Pancreas (tissue), 10 donors: ENCODE results near the gene ROR1. TPM values are rescaled to one million over a fixed set of nuclear protein-coding genes. Genes with fewer than 3 reads are reported as not detected.
A peak's percentile ranks its signal among the peaks of the same experiment; 100 is the strongest.

Experiments used
- ATAC-seq, 4 donors: fragments of 200-7000 bp; cut with Tn5 transposase; one replicate each; pipeline versions ENCODE4 v1.8.0 to v1.9.1; 2020; ENCODE audit warnings: mild to moderate bottlenecking in 4 of 4, moderate library complexity in 4 of 4
- DNase-seq, 6 donors: peaks; one replicate each; pipeline ENCODE4 v3.0.0-alpha.2; 2020
- FAIRE-seq: peaks from 2 replicates; lab custom pipeline; 2012; peaks lifted over from hg19 to GRCh38; lab: Jason Lieb, UNC
- H3K27ac ChIP-seq, 4 donors: fragments of 200-600 bp; sonication (generic); 1 replicate in 3 of 4; 2 replicates in 1 of 4; pipeline versions ENCODE4 v1.5.0 to v1.8.0; 2020
- H3K27me3 ChIP-seq, 4 donors: fragments of 200-600 bp; one replicate each; pipeline ENCODE4 v1.8.0; 2021
- H3K36me3 ChIP-seq, 3 donors: fragments of 200-600 bp; sonication (generic) in 1 of 3; one replicate each; pipeline versions ENCODE4 v1.5.0 to v1.8.0; 2020 to 2021
- H3K4me1 ChIP-seq, 3 donors: fragments of 200-600 bp; one replicate each; pipeline ENCODE4 v1.8.0; 2021
- H3K4me3 ChIP-seq, 4 donors: fragments of 200-600 bp; sonication (generic) in 2 of 4; one replicate each; pipeline versions ENCODE4 v1.5.0 to v1.8.0; 2020 to 2021
- H3K9me3 ChIP-seq, 4 donors: fragments of 200-600 bp; one replicate each; pipeline ENCODE4 v1.8.0; 2021
- CTCF ChIP-seq, 4 donors: fragments of 200-600 bp; sonication (generic) in 3 of 4; IDR thresholded peaks; one replicate each; pipeline versions ENCODE4 v1.5.0 to v1.8.0; 2021; ENCODE audit warnings: antibody characterized with exemption in 4 of 4
- WGBS, 2 donors: extraction: QIAGEN DNeasy Blood & Tissue Kit; methylation state at CpG; one replicate each; pipeline ENCODE4 v1.1.7; 2013; 5-methylcytosine and 5-hydroxymethylcytosine counted together
- intact Hi-C, 3 donors: fragments of 100-400 bp; cut with DNase I; formaldehyde crosslinking; loops; one replicate each; pipeline versions ENCODE4 v1.11.1 to v1.14.2; 2022
- polyA plus RNA-seq, 2 donors: library from polyadenylated mRNA; stranded (reverse); fragments of 200-250 nt; gene quantifications; one replicate each; pipeline ENCODE4 v1.2.3, GENCODE V29; 2013
- total RNA-seq, 6 donors: library from RNA; stranded (reverse); fragmentation: NEBNext Ultra II Directional in 4 of 6; extraction: Animal tissue kit (Norgen Biotek cat#: 25700) in 4 of 6; gene quantifications; one replicate each; pipeline versions ENCODE4 v1.2.1 to v1.2.4, GENCODE V29; 2021 to 2023
- donor health status: healthy with polysubstance abuse.
- donor health status: DM: no; HTN: no; CAD: no; lungs with moderate emphysema.
- donor health status: DM: no; HTN: no; CAD: no.
- donor health status: control.
- donor health status: control.
- donor health status: Bipolar disorder and iron deficiency.
- donor health status: DM: yes; HTN: yes; CAD: no.
- donor health status: DM: no; HTN: no; CAD: no.
- donor health status: DM: no; HTN: no; CAD: no.
- donor health status: DM: yes; HTN: yes; CAD: no.

ROR1 gene
- total and polyA plus RNA-seq, 8 donors = 1.3 to 18.5 (median 7.3) TPM

GRCh38 chr1:63828322-63829044, 54.7 kb downstream of the ROR1 start:
- H3K27me3 ChIP-seq = no peaks in the 10 kb centered on the region
- intact Hi-C loops = no loop called here
- H3K4me3 ChIP-seq = no peak overlapping the region
- FAIRE-seq (no peak), DNase-seq (no peak), ATAC-seq (no peak)
- H3K9me3 ChIP-seq = no peaks in the 10 kb centered on the region
- H3K36me3 ChIP-seq = no peaks in the 10 kb centered on the region
- H3K4me1 ChIP-seq = peaks cover 2 to 16% (median 12%) of the 10 kb centered on the region in 3 donors
- TF ChIP-seq CTCF (IDR thresholded peaks at IDR 0.05) = no peak
- no peak overlapping the region for H3K27ac ChIP-seq
- 49 to 95% methylated on average over 1 of the region's 1 CpG for WGBS, 2 donors

DNA sequence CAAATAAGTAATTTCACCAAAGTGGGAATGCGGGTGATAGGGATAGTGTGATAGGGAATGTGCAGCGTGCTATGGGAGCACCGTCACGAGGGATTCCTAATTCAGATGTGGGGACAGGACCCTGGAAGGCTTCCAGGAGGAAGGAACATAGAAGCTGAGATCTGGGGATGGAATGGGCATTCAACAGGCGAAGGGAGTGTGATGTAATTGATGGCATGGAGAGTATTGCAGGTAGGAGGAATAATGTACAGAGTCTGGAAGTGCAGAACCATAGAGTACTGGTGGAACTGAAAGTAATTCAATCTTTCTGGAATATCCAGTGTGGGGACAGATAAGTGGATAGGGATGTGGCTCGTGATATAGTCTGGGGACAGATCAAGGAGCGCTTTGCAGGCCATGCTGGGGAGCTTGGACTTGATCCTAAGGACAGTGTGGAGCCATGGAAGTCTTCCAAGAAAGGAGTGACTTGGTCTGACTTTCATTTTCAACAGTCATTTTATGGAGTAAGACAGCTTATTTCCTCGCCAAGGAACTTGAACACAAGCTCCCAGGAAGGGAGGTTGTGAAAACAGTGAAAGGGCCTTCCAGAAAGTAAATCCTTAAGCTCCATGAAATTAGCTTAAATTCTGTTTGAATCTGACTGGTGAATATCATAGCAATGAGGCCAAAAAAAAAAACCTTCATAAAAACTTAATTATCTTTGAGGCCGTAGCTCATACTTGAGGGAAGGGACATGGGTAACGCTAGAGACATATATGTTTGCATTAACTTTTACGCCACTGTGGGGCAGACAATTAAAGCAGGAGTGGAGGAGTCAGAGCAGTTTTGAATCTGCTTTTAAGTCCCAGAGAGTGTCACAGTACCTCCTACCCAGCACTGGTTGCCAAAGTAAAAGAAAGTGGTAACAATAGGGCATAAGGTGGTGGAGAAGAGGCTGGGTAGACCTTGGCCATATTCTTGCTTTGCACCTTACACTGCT, 55.8 kb downstream of the ROR1 start:
- peak; percentile 57 to 78 (median 67) for ATAC-seq
- 71 to 72% methylated on average over 11 of the region's 11 CpGs for WGBS, 2 donors
- no peak for TF ChIP-seq CTCF (IDR thresholded peaks at IDR 0.05)
- intact Hi-C loops = no loop called here
- DNase-seq = no peak
- Histone ChIP-seq H3K9me3 (no peaks in the 10 kb centered on the region), H3K27me3 (no peaks in the 10 kb centered on the region), H3K36me3 (no peaks in the 10 kb centered on the region), H3K27ac (no peak overlapping the region), H3K4me1 (peaks cover 10 to 27% (median 18%) of the 10 kb centered on the region in 3 donors), H3K4me3 (no peak overlapping the region)
- FAIRE-seq = no peak

- no peak overlapping the region for H3K27ac ChIP-seq
These were observed 57.6 kb downstream of the ROR1 start for GRCh38 chr1:63831409-63831808.

GRCh38 chr1:63833363-63834119, 59.7 kb downstream of the ROR1 start:
- Histone ChIP-seq H3K27me3 (no peaks in the 10 kb centered on the region), H3K27ac (no peak overlapping the region), H3K9me3 (no peaks in the 10 kb centered on the region), H3K4me3 (no peak overlapping the region), H3K4me1 (peaks cover 17 to 25% (median 18%) of the 10 kb centered on the region in 3 donors), H3K36me3 (no peaks in the 10 kb centered on the region)
- FAIRE-seq (no peak), ATAC-seq (peak in 3 of 4 donors; percentile 26 to 51 (median 46)), DNase-seq (no peak)
- intact Hi-C loops = no loop called here
- WGBS, 2 donors = 32 to 40% methylated on average over 7 of the region's 7 CpGs
- TF ChIP-seq CTCF (IDR thresholded peaks at IDR 0.05) = no peak

More at GRCh38 chr1:63831409-63831808, 57.6 kb downstream of the ROR1 start:
- ATAC-seq = no peak
- H3K9me3 ChIP-seq = no peaks in the 10 kb centered on the region
- no peak overlapping the region for H3K4me3 ChIP-seq
- peaks cover 17 to 28% (median 18%) of the 10 kb centered on the region in 3 donors for H3K4me1 ChIP-seq
- no peaks in the 10 kb centered on the region for H3K36me3 ChIP-seq
- TF ChIP-seq CTCF (IDR thresholded peaks at IDR 0.05) = no peak
- no peak for DNase-seq
- 93 to 95% methylated on average over 1 of the region's 1 CpG for WGBS, 2 donors
- no peaks in the 10 kb centered on the region for H3K27me3 ChIP-seq
- intact Hi-C loops = no loop called here
- no peak for FAIRE-seq
